GM12892 (cell line): ENCODE data around the gene DTNBP1.

Source experiments
- DNase-seq: peaks from one replicate; pipeline ENCODE4 v3.0.0; 2011; ENCODE audit not compliant: insufficient read length
- FAIRE-seq: peaks from 2 replicates; lab custom pipeline; 2011; peaks lifted over from hg19 to GRCh38; lab: Jason Lieb, UNC
- POLR2A ChIP-seq: IDR thresholded peaks from 2 replicates; pipeline ENCODE4 v1.6.1; 2011; ENCODE audit warnings: low read depth, low read length, control low read depth
- POLR2AphosphoS5 ChIP-seq: IDR thresholded peaks from 2 replicates; pipeline ENCODE4 v1.6.1; 2011; ENCODE audit warnings: low read depth, low read length, control low read depth
- TAF1 ChIP-seq: IDR thresholded peaks from 2 replicates; pipeline ENCODE4 v1.6.1; 2011; ENCODE audit warnings: low read depth, mild to moderate bottlenecking, control low read depth, low read length, borderline replicate concordance

The DTNBP1 gene

GRCh38 chr6:15621203-15622044 is 41.4 kb downstream of the DTNBP1 start:
- peak; percentile 97 for FAIRE-seq
- TF ChIP-seq TAF1 (0 out of 2 replicates have a peak, but pooled peaks have one; percentile 39), POLR2AphosphoS5 (peak; percentile 49; the same call in 1 of the 2 replicates), POLR2A (peak; percentile 63; the same call in 1 of the 2 replicates)
- peak; percentile 8 for DNase-seq

GRCh38 chr6:15620611-15621010 is 42.2 kb downstream of the DTNBP1 start:
- no peak for TF ChIP-seq POLR2A
- no peak for TF ChIP-seq TAF1
- no peak for TF ChIP-seq POLR2AphosphoS5
- DNase-seq (no peak), FAIRE-seq (no peak)

GRCh38 chr6:15619330-15619729 is 43.5 kb downstream of the DTNBP1 start:
- no peak for FAIRE-seq
- DNase-seq = no peak

GRCh38 chr6:15618685-15619084 is 44.1 kb downstream of the DTNBP1 start:
- DNase-seq (no peak), FAIRE-seq (no peak)
- TF ChIP-seq POLR2A = no peak
- no peak for TF ChIP-seq TAF1
- no peak for TF ChIP-seq POLR2AphosphoS5

More at GRCh38 chr6:15619330-15619729, 43.5 kb downstream of the DTNBP1 start:
- TF ChIP-seq POLR2AphosphoS5 (no peak), POLR2A (no peak), TAF1 (no peak)

GRCh38 chr6:15616261-15616660 is 46.6 kb downstream of the DTNBP1 start:
- TF ChIP-seq POLR2AphosphoS5 (no peak), POLR2A (no peak), TAF1 (no peak)
- DNase-seq (no peak), FAIRE-seq (no peak)

- FAIRE-seq (peak; percentile 27), DNase-seq (no peak)
- no peak for TF ChIP-seq POLR2AphosphoS5
- no peak for TF ChIP-seq TAF1
Observed at GRCh38 chr6:15615802-15616201, 47.0 kb downstream of the DTNBP1 start.

GRCh38 chr6:15614277-15614676 is 48.6 kb downstream of the DTNBP1 start:
- FAIRE-seq (no peak), DNase-seq (no peak)
- TF ChIP-seq POLR2A = no peak
- TF ChIP-seq POLR2AphosphoS5 = no peak
- no peak for TF ChIP-seq TAF1

GRCh38 chr6:15608396-15608795 is 54.4 kb downstream of the DTNBP1 start:
- FAIRE-seq = no peak
- TF ChIP-seq POLR2A = no peak
- TF ChIP-seq TAF1 = no peak
- DNase-seq = no peak

- FAIRE-seq (no peak), DNase-seq (no peak)
- no peak for TF ChIP-seq POLR2A
- TF ChIP-seq POLR2AphosphoS5 = no peak
- TF ChIP-seq TAF1 = no peak
Observed at GRCh38 chr6:15607603-15608002, 55.2 kb downstream of the DTNBP1 start.

GRCh38 chr6:15606347-15606746 is 56.5 kb downstream of the DTNBP1 start:
- no peak for FAIRE-seq
- no peak for DNase-seq
- TF ChIP-seq POLR2A = no peak
- no peak for TF ChIP-seq TAF1
- no peak for TF ChIP-seq POLR2AphosphoS5

GRCh38 chr6:15604843-15605242 is 58.0 kb downstream of the DTNBP1 start:
- no peak for TF ChIP-seq POLR2AphosphoS5
- TF ChIP-seq POLR2A = no peak
- FAIRE-seq (no peak), DNase-seq (no peak)

GRCh38 chr6:15602154-15602553 is 60.7 kb downstream of the DTNBP1 start:
- FAIRE-seq (no peak), DNase-seq (no peak)
- TF ChIP-seq POLR2AphosphoS5 = no peak
- TF ChIP-seq TAF1 = no peak
- TF ChIP-seq POLR2A = no peak

GRCh38 chr6:15598273-15598798 is 64.5 kb downstream of the DTNBP1 start:
- FAIRE-seq = no peak
- DNase-seq = no peak
- no peak for TF ChIP-seq POLR2AphosphoS5
- no peak for TF ChIP-seq POLR2A
- TF ChIP-seq TAF1 = no peak
